ENCODE data around the gene NCAM1. TPM values are rescaled to one million over a fixed set of nuclear protein-coding genes. Genes with fewer than 3 reads are reported as not detected.

The NCAM1 gene
- total RNA-seq, 1 donor from 2014 or later = 3.5 TPM

GRCh38 chr11:113057038-113057437 lies 95.8 kb downstream of the NCAM1 start:
- DNase-seq (no peak), ATAC-seq (no peak)
- Histone ChIP-seq H3K27me3 (ENCODE audit: low read depth) (no peaks in the 10 kb centered on the region), H3K27ac (no peak overlapping the region), H3K4me3 (no peak overlapping the region), H3K9me3 (no peaks in the 10 kb centered on the region), H3K36me3 (no peaks in the 10 kb centered on the region), H3K4me1 (no peaks in the 10 kb centered on the region)
- intact Hi-C loops (cut with DNase I) = no loop called here
- no peak for TF ChIP-seq CTCF (IDR thresholded peaks at IDR 0.05)

- intact Hi-C loops (cut with DNase I) = no loop called here
- no peak overlapping the region for H3K27ac ChIP-seq
Observed at GRCh38 chr11:113059548-113059947, 98.3 kb downstream of the NCAM1 start.

DNA sequence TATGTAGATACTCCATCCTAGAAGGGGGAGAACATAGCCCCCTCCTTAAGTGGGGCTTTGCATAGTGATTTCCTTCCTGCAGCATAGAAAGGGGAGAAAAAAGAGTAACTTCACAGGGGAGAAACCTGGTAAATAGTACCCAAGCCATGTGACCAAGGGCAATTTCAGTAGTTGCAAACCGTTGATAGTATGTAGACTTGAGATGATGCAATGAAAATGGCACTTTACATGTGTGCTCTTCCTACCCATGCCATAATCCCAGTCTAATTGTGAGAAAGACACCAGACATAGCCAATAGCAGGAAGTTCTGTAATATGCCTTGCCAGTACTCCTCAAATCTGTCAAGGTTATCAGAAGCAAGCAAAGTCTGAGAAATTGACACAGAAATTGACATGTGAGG lies 104.1 kb downstream of the NCAM1 start:
- intact Hi-C loops (cut with DNase I) = no loop called here
- Histone ChIP-seq H3K9me3 (no peaks in the 10 kb centered on the region), H3K27me3 (ENCODE audit: low read depth) (no peaks in the 10 kb centered on the region), H3K27ac (no peak overlapping the region), H3K4me3 (no peak overlapping the region), H3K36me3 (no peaks in the 10 kb centered on the region), H3K4me1 (no peaks in the 10 kb centered on the region)
- TF ChIP-seq CTCF (IDR thresholded peaks at IDR 0.05) = no peak
- no peak for DNase-seq
- ATAC-seq = no peak

More at GRCh38 chr11:113059548-113059947, 98.3 kb downstream of the NCAM1 start:
- ATAC-seq (no peak), DNase-seq (no peak)
- Histone ChIP-seq H3K36me3 (no peaks in the 10 kb centered on the region), H3K9me3 (no peaks in the 10 kb centered on the region), H3K4me3 (no peak overlapping the region), H3K27me3 (ENCODE audit: low read depth) (no peaks in the 10 kb centered on the region), H3K4me1 (no peaks in the 10 kb centered on the region)
- no peak for TF ChIP-seq CTCF (IDR thresholded peaks at IDR 0.05)

DNA sequence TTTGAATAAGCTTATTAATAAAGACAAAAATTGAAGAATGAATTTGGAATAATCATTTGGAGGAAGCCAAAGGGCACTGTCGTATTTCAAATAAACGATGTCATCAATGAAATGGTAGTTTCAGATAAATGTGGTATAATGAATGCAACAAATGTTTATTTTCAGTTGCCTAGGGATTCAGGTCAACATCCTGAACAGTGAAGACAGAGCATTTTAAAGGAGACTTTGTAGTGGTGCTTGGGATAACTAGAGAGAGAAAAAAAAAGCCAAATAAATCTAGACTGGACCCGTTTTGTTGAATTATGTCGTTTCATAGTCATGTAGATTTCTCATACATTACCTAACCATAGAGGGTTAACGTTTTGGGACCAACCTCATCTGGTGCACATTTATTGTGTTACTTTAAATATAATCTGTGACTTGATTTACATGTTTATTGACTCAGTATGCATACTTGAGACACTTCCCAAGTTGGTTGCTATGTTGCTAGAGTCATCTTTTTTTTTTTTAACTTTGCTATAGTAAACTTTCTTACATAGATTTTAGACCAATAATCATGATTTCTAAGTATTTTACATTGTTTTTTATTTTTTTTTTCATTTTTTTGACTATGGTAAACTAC lies 111.1 kb downstream of the NCAM1 start:
- DNase-seq = no peak
- intact Hi-C loops (cut with DNase I) = no loop called here

GRCh38 chr11:113073290-113073953 lies 112.2 kb downstream of the NCAM1 start:
- TF ChIP-seq CTCF (IDR thresholded peaks at IDR 0.05) = no peak
- H3K27ac ChIP-seq = no peak overlapping the region
- no peak for ATAC-seq
- H3K4me3 ChIP-seq = no peak overlapping the region
- H3K9me3 ChIP-seq = no peaks in the 10 kb centered on the region
- no peaks in the 10 kb centered on the region for H3K36me3 ChIP-seq
- intact Hi-C loops (cut with DNase I) = no loop called here
- H3K4me1 ChIP-seq = no peaks in the 10 kb centered on the region
- no peak for DNase-seq
- H3K27me3 ChIP-seq (ENCODE audit: low read depth) = no peaks in the 10 kb centered on the region

More for the DNA sequence above, 111.1 kb downstream of the NCAM1 start:
- Histone ChIP-seq H3K36me3 (no peaks in the 10 kb centered on the region), H3K4me1 (no peaks in the 10 kb centered on the region), H3K27me3 (ENCODE audit: low read depth) (no peaks in the 10 kb centered on the region), H3K9me3 (no peaks in the 10 kb centered on the region), H3K27ac (no peak overlapping the region), H3K4me3 (no peak overlapping the region)
- ATAC-seq = no peak
- no peak for TF ChIP-seq CTCF (IDR thresholded peaks at IDR 0.05)
